ENCODE data around the gene CEP131.

- TF ChIP-seq POLR2A (IDR thresholded peaks at IDR 0.05; ENCODE audit: low read depth, low read length) = no peak
- TF ChIP-seq CTCF (IDR thresholded peaks at IDR 0.05; ENCODE audit: extremely low read depth in 1 of 2, insufficient read depth in 1 of 2, low read depth in 1 of 2, low read length in 2 of 2) = peak in 1 of 2 donors; percentile 43
- no peak for TF ChIP-seq JUN (IDR thresholded peaks at IDR 0.05; ENCODE audit: borderline replicate concordance, insufficient read depth, insufficient read length, low read depth)
- TF ChIP-seq POLR2AphosphoS5 (IDR thresholded peaks at IDR 0.05; ENCODE audit: insufficient read depth, low read depth, low read length) = no peak
- no peak for TF ChIP-seq EZH2 (IDR thresholded peaks at IDR 0.05; ENCODE audit: borderline replicate concordance, low read depth, low read length, severe bottlenecking)
- TF ChIP-seq FOS (IDR thresholded peaks at IDR 0.05; ENCODE audit: borderline replicate concordance, insufficient read depth, low read length) = no peak
- TF ChIP-seq MAX (IDR thresholded peaks at IDR 0.05; ENCODE audit: insufficient read depth, insufficient read length) = no peak
- TF ChIP-seq MYC (IDR thresholded peaks at IDR 0.05; ENCODE audit: low read depth, low read length) = no peak
- no peak for TF ChIP-seq GATA2 (IDR thresholded peaks at IDR 0.05; ENCODE audit: insufficient read depth, insufficient read length, low read depth, low read length)
Observed at GRCh38 chr17:81230043-81230820, 7.5 kb upstream of the CEP131 start.
